Ishikawa (cell line): ENCODE results near the gene SLC1A2.

Experiments
- CEBPB ChIP-seq: IDR thresholded peaks from 2 replicates; pipeline ENCODE4 v1.6.1; 2012
- CREB1 ChIP-seq: IDR thresholded peaks from 2 replicates; pipeline ENCODE4 v1.6.1; 2012; ENCODE audit warnings: low read depth
- EGR1 ChIP-seq: IDR thresholded peaks from 2 replicates; pipeline ENCODE4 v1.6.1; 2012
- EP300 ChIP-seq: IDR thresholded peaks from 2 replicates; pipeline ENCODE4 v1.6.1; 2012; ENCODE audit warnings: borderline replicate concordance
- FOXM1 ChIP-seq: IDR thresholded peaks from 2 replicates; pipeline ENCODE4 v1.6.1; 2012; ENCODE audit warnings: low read depth, borderline replicate concordance
- NFIC ChIP-seq: IDR thresholded peaks from 2 replicates; pipeline ENCODE4 v1.6.1; 2012
- RAD21 ChIP-seq: IDR thresholded peaks from 2 replicates; pipeline ENCODE4 v1.6.1; 2012; ENCODE audit warnings: low read depth
- TAF1 ChIP-seq: IDR thresholded peaks from 2 replicates; pipeline ENCODE4 v1.6.1; 2012; ENCODE audit warnings: low read depth, mild to moderate bottlenecking
- TCF12 ChIP-seq: IDR thresholded peaks from 2 replicates; pipeline ENCODE4 v1.6.1; 2012; ENCODE audit warnings: low read depth
- TEAD4 ChIP-seq: IDR thresholded peaks from 2 replicates; pipeline ENCODE4 v1.6.1; 2012
- YY1 ChIP-seq: IDR thresholded peaks from 2 replicates; pipeline ENCODE4 v1.6.1; 2012; ENCODE audit warnings: low read depth
- ZBTB7A ChIP-seq: IDR thresholded peaks from 2 replicates; pipeline ENCODE4 v1.6.1; 2012; ENCODE audit warnings: low read depth
- TF ChIP-seq, protein P1 (sequence below): IDR thresholded peaks from 2 replicates; pipeline ENCODE4 v1.6.1; 2012
- TF ChIP-seq, protein P2 (sequence below): IDR thresholded peaks from 2 replicates; pipeline ENCODE4 v1.6.1; 2012
- TF ChIP-seq, protein P3 (sequence below): IDR thresholded peaks from 2 replicates; pipeline ENCODE4 v1.6.1; 2012; ENCODE audit warnings: low read depth, mild to moderate bottlenecking

The SLC1A2 gene

DNA sequence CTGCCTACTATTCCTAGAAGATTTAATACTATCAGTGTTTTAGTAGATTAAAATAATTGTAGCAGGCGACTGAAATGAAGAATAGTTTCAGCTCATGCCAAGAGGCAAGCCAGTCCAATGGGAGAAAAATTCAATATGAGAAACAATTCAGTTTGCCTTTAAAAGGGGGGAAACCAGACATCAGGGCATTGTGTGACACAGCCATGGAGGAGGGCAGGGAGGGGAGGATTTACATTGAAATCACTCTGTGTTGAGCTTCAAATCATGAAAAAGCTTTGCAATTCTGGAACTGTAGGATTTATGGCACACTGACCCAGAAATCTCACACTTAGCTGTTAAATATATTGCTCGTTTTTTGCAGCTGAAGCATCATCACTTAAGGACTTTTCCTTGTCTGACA, 4.6 kb downstream of the SLC1A2 start:
- TF ChIP-seq CEBPB (no peak), FOXM1 (no peak), NFIC (no peak), ZBTB7A (no peak), EGR1 (no peak), CREB1 (no peak), EP300 (no peak), TEAD4 (no peak)
- TF ChIP-seq, protein P1, sequence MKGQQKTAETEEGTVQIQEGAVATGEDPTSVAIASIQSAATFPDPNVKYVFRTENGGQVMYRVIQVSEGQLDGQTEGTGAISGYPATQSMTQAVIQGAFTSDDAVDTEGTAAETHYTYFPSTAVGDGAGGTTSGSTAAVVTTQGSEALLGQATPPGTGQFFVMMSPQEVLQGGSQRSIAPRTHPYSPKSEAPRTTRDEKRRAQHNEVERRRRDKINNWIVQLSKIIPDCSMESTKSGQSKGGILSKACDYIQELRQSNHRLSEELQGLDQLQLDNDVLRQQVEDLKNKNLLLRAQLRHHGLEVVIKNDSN: no peak

DNA sequence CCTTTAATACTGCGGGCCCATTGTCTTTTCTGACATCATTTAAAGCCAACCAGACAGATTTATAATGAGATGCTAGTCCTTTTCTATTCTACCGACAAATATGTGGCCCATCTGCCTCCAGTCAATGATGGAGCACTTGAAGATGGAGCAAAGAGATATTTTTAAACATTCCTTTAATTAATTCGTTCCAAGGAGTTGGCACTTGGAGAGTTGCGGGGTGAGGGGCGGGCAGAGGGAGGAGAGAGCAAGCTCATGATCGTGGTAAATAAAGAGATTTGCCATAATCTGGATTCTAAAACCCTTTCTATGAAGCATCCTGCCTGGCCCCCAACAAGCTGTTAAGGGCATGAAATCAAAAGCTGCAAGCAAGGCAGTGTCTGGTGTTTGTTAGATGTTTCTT, 5.0 kb downstream of the SLC1A2 start:
- TF ChIP-seq TCF12: no peak
- TF ChIP-seq RAD21: no peak
- no peak for TF ChIP-seq TEAD4
- TF ChIP-seq NFIC: no peak
- TF ChIP-seq, protein P2, sequence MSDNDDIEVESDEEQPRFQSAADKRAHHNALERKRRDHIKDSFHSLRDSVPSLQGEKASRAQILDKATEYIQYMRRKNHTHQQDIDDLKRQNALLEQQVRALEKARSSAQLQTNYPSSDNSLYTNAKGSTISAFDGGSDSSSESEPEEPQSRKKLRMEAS: no peak
- no peak for TF ChIP-seq CREB1
- TF ChIP-seq FOXM1: no peak
- no peak for TF ChIP-seq EP300
- no peak for TF ChIP-seq CEBPB
- TF ChIP-seq, protein P3, sequence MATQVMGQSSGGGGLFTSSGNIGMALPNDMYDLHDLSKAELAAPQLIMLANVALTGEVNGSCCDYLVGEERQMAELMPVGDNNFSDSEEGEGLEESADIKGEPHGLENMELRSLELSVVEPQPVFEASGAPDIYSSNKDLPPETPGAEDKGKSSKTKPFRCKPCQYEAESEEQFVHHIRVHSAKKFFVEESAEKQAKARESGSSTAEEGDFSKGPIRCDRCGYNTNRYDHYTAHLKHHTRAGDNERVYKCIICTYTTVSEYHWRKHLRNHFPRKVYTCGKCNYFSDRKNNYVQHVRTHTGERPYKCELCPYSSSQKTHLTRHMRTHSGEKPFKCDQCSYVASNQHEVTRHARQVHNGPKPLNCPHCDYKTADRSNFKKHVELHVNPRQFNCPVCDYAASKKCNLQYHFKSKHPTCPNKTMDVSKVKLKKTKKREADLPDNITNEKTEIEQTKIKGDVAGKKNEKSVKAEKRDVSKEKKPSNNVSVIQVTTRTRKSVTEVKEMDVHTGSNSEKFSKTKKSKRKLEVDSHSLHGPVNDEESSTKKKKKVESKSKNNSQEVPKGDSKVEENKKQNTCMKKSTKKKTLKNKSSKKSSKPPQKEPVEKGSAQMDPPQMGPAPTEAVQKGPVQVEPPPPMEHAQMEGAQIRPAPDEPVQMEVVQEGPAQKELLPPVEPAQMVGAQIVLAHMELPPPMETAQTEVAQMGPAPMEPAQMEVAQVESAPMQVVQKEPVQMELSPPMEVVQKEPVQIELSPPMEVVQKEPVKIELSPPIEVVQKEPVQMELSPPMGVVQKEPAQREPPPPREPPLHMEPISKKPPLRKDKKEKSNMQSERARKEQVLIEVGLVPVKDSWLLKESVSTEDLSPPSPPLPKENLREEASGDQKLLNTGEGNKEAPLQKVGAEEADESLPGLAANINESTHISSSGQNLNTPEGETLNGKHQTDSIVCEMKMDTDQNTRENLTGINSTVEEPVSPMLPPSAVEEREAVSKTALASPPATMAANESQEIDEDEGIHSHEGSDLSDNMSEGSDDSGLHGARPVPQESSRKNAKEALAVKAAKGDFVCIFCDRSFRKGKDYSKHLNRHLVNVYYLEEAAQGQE: no peak
- TF ChIP-seq YY1: no peak
- TF ChIP-seq, protein P1: no peak
- TF ChIP-seq EGR1: no peak
- no peak for TF ChIP-seq TAF1
- no peak for TF ChIP-seq ZBTB7A

DNA sequence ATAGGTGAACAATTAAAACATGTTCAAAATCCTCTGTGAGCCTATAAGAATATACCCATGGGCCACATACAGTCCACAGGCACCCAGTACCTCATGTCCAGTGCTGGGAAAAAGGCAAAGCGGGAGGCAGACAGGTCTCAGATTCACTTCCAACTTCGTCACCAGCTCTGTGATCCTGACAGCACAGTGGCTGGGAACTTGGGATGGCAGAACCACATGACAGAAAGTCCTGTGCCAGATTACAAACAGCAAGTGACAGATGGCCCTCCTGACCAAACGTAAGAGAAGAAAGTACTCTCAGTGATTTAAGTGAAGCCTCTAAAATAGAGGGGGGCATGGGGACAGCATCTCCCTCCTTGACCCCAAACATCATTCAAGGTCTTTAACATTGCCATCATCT, 5.8 kb downstream of the SLC1A2 start:
- TF ChIP-seq CREB1: no peak
- no peak for TF ChIP-seq EP300
- TF ChIP-seq CEBPB: no peak
- no peak for TF ChIP-seq TAF1
- TF ChIP-seq EGR1: no peak
- no peak for TF ChIP-seq ZBTB7A
- no peak for TF ChIP-seq YY1
- no peak for TF ChIP-seq RAD21
- no peak for TF ChIP-seq TCF12
- TF ChIP-seq TEAD4: no peak
- TF ChIP-seq, protein P2: no peak
- TF ChIP-seq NFIC: no peak
- TF ChIP-seq FOXM1: no peak
- TF ChIP-seq, protein P1: no peak
- TF ChIP-seq, protein P3: no peak

DNA sequence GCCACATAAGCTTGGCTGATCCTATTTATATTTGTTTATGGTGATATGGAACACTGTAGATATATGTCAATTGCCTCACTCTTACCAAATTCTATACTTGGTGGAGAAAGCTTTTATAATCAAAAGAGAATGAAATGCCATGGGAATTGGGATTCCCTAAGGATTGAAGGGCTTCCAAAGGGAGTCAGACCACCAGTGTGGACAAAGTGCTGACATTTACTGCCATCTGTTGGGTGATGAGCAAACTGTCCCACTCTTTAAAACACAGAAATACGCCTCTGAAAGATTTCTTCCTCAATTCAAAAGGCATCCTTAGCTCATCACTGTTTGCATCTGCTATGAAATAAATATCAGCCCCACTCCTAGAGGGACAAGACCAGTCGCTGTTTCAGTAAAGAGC, 7.1 kb downstream of the SLC1A2 start:
- TF ChIP-seq TCF12: no peak
- TF ChIP-seq, protein P1: no peak
- TF ChIP-seq EP300: no peak
- no peak for TF ChIP-seq CREB1
- TF ChIP-seq YY1: no peak
- TF ChIP-seq RAD21: peak; percentile 65
- no peak for TF ChIP-seq CEBPB
- TF ChIP-seq EGR1: no peak
- TF ChIP-seq TAF1: no peak

DNA sequence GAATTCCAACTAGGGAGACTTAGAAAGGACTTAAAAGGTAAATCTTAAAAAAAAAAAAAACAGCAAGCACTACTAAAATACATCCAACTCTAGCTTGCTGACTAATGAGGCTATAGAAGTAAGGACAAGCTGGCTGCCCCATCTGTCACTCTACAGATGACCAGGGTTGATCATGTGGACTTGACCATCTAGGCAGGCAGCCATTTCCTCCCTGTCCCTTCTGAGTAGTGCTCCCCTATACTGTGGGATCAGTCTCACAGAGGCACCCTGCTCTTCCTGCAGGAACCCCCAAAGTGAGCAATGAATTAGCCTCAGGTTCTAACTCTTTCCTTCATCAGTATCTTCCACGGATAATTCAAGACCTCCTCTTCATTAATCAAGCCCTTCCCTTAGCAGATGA, 12.3 kb downstream of the SLC1A2 start:
- TF ChIP-seq NFIC: no peak
- TF ChIP-seq, protein P2: no peak
- no peak for TF ChIP-seq TCF12
- TF ChIP-seq RAD21: no peak
- TF ChIP-seq EGR1: no peak
- TF ChIP-seq, protein P3: no peak
